T-helper 1 cell treated with Interleukin-12 subunit alpha and Interleukin-12 subunit beta and Interleukin-4 antibody, amounts not matched to agents 30 μg/mL and 1 μg/mL, for 36 hours (primary cell): ENCODE results near the gene BIN2.
A peak's percentile ranks its signal among the peaks of the same experiment; 100 is the strongest.
"Not testable (repeated sequence)": the region's sequence is repeated elsewhere in the genome, so short reads cannot be mapped to it uniquely, and the experiment has no call there.

Source experiments
- H3K27ac Mint-ChIP-seq: one replicate; pipeline ENCODE4 v1.8.0; 2021; ENCODE audit warnings: mild to moderate bottlenecking, mixed read lengths
- H3K27me3 Mint-ChIP-seq: one replicate; pipeline ENCODE4 v1.8.0; 2021; ENCODE audit warnings: low read depth, mixed read lengths
- H3K36me3 Mint-ChIP-seq: one replicate; pipeline ENCODE4 v1.8.0; 2021; ENCODE audit warnings: low read depth, mixed read lengths
- H3K4me1 Mint-ChIP-seq: one replicate; pipeline ENCODE4 v1.8.0; 2021; ENCODE audit warnings: low read depth, mixed read lengths
- H3K4me3 Mint-ChIP-seq: one replicate; pipeline ENCODE4 v1.8.0; 2021; ENCODE audit warnings: mild to moderate bottlenecking, moderate library complexity, mixed read lengths
- H3K9me3 Mint-ChIP-seq: one replicate; pipeline ENCODE4 v1.8.0; 2021; ENCODE audit warnings: mixed read lengths

BIN2 gene

DNA sequence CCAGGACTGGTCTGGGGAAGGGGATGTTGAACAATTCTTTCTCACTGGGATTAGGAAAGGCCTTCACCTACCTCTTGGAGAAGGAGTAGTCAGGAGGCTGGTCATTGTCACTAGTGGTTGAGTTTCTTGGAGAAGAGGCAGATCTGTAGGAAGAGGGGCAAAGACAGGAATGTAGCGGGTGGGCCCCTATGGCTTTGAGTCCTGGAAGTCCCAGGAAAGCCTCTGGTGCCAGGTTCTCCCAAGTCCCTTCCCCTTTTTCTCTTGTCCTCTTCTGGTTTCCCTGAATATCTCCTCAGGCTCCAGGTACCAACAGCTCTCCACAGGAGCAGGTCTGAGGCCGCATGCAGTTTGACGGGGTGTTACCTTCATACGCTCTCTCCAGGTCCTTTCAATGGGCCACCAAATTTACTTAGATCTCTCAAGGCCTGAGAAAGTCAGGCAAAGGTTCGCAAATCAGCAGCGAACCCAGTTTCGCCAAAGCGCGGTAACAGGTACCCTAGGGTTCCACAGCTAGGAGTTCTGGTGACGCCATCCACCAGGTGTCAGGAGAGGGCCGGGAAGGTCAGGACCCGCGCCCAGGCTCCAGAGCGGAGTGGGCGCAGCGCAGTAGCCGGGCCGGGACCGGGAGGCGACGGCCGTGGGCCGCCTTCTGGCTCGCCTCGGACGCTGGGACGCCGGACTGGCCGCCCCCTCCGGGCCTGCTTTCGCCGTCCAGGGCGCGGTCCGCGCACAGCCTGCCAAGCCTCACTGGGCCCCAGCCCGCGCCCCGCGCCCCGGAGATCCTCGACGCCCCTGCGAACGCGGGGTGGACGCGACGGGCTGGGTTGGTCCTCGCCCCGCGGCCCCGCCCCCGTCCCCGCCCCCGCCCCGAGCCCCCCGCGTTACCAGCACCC lies 54.6 kb downstream of the BIN2 start:
- Mint-ChIP-seq H3K27me3 (peaks cover 32% of the 10 kb centered on the region), H3K27ac (peak overlapping the region; percentile 55), H3K4me1 (peaks cover 22% of the 10 kb centered on the region), H3K36me3 (peaks cover 3% of the 10 kb centered on the region), H3K9me3 (no peaks in the 10 kb centered on the region), H3K4me3 (peak overlapping the region; percentile 78)

DNA sequence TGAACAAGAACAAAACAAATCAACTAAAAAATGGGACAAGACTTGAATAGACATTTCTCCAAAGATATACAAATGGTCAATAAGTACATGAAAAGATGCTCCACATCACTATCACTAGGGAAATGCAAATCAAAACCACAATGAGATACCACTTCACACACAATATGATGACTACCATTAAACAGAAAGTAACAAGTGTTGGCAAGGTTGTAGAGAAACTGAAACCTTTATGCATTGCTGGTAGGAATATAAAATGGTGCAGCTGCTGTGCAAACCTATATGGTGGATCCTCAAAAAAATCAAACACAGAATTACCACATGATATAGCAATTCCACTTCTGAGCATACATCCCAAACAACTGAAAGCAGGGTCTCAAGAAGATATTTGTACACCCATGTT lies 59.0 kb downstream of the BIN2 start:
- Mint-ChIP-seq H3K4me1 (peaks cover 11% of the 10 kb centered on the region), H3K36me3 (peaks cover 3% of the 10 kb centered on the region), H3K4me3 (no peak overlapping the region), H3K27ac (peak overlapping the region; percentile 43), H3K9me3 (no peaks in the 10 kb centered on the region), H3K27me3 (peaks cover 18% of the 10 kb centered on the region)

DNA sequence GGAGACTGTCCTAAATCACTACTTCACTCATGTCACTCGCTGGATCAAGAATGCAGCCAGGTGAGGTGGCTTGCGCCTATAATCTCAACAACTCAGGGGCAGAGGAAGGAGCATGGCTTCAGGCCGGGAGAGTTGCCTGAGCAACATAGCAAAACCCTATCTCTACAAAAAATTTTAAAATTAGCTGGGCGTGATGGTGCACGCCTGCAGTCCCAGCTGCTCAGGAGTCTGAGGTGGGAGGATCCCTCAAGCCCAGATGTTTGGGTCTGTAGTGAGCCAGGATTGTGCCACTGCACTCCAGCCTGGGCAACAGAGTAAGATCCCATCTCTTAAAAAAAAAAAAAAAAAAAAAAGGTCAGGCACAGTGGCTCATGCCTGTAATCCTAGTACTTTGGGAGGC lies 59.7 kb downstream of the BIN2 start:
- no peaks in the 10 kb centered on the region for H3K9me3 Mint-ChIP-seq
- H3K4me3 Mint-ChIP-seq: no peak overlapping the region
- no peak overlapping the region for H3K27ac Mint-ChIP-seq
- peaks cover 15% of the 10 kb centered on the region for H3K27me3 Mint-ChIP-seq
- peaks cover 9% of the 10 kb centered on the region for H3K4me1 Mint-ChIP-seq
- H3K36me3 Mint-ChIP-seq: peaks cover 3% of the 10 kb centered on the region

DNA sequence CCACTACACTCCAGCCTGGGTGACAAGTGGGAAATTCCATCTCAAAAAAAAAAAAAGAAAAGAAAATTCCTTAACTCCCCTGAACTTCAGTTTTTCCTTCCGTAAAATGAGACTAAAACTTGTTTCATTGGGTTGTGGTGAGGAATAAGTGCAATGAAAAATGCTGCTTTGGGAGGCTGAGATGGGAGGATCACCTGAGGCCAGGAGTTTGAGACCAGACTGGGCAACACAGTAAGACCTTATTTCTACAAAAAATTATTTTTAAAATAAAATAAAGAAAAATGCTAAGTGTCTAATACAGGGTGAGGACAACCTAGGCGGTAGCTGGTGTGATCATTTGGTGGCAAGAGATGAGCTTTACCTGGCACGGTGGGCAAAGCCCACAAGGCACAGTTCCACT lies 60.6 kb downstream of the BIN2 start:
- H3K27ac Mint-ChIP-seq: no peak overlapping the region
- peaks cover 3% of the 10 kb centered on the region for H3K36me3 Mint-ChIP-seq
- peaks cover 9% of the 10 kb centered on the region for H3K4me1 Mint-ChIP-seq
- no peak overlapping the region for H3K4me3 Mint-ChIP-seq
- H3K27me3 Mint-ChIP-seq: peaks cover 8% of the 10 kb centered on the region
- H3K9me3 Mint-ChIP-seq: no peaks in the 10 kb centered on the region

DNA sequence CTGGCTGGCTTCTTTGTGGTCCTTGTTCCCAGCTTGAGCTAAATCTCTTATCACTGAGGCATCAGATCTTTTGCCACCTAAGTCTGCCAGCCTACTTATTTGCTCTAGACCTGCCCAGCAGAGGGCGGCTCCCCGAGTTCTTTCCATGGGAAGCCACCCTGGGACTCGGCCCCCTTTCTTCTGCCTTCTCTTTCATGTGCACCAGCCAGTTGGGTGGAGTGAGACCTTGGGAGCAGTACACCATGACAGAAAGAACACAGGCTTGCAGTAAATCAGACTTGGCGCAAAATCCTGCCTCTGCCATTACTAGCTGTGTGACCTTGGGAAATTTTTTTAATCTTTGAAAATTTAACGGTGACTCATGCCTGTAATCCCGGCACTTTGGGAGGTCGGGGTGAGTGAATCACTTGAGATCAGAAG lies 61.2 kb downstream of the BIN2 start:
- Mint-ChIP-seq H3K9me3 (no peaks in the 10 kb centered on the region), H3K27ac (no peak overlapping the region)

DNA sequence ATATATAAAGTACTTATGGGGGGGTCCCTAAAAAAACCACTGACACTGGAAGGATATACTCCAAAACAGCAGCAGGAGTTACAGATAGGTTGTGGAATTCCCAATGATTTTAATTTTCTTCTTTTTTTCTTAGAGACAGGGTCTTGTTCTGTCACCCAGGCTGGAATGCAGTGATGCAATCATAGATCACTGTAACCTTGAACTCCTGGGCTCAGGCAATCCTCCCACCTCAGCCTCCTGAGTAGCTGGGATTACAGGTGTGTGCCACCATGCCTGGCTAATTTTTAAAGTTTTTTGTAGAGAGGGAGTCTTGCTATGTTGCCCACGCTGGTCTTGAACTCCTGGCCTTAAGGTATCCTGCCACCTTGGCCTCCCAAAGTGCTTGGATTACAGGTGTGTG lies 64.4 kb downstream of the BIN2 start:
- not testable (repeated sequence) for H3K36me3 Mint-ChIP-seq

More for the DNA sequence above, 61.2 kb downstream of the BIN2 start:
- Mint-ChIP-seq H3K4me3 (no peak overlapping the region), H3K27me3 (peaks cover 6% of the 10 kb centered on the region), H3K36me3 (peaks cover 3% of the 10 kb centered on the region), H3K4me1 (peaks cover 9% of the 10 kb centered on the region)

DNA sequence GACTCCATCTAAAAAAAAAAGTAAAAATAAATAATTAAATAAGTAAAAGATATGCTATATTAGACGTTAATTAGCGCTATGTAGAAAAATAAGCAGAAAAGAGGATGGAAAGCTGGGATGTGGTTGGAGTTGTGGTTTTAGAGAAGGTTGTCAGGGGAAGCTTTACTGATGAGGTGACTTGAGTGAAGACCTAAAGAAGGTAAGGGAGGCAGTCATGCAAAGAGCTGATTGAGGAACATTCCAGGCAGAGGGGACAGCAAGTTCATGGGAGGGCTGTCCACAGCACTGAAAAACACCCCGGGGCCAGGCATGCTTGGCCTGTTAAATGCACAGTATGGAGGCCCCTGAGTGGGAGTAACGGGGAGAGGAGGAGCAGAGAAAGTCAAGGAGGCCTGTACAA lies 69.4 kb downstream of the BIN2 start:
- no peak overlapping the region for H3K27ac Mint-ChIP-seq
- H3K9me3 Mint-ChIP-seq: no peaks in the 10 kb centered on the region
- H3K4me1 Mint-ChIP-seq: peaks cover 3% of the 10 kb centered on the region
- H3K27me3 Mint-ChIP-seq: no peaks in the 10 kb centered on the region
- no peak overlapping the region for H3K4me3 Mint-ChIP-seq
- no peaks in the 10 kb centered on the region for H3K36me3 Mint-ChIP-seq

More for the DNA sequence above, 64.4 kb downstream of the BIN2 start:
- H3K27me3 Mint-ChIP-seq, H3K27ac Mint-ChIP-seq, H3K4me3 Mint-ChIP-seq, H3K9me3 Mint-ChIP-seq, H3K4me1 Mint-ChIP-seq: not testable (repeated sequence)

DNA sequence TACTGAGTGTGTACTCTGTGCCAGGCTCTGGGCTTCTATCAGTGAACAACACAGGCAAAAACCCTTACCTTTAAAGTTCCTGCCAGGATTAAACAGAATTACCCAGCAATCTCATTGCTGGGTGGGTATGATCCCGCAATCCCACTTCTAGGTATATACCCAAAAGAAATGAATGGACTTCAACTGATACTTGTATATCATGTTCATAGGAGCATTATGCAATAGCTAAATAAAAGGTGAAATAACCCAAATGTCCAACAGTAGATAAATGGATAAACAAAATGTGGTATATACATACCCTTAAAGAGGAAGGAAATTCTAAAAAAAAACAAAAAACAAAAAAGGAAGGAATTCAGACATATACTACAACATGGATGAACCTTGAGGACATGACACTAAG lies 70.7 kb downstream of the BIN2 start:
- no peak overlapping the region for H3K4me3 Mint-ChIP-seq
- no peaks in the 10 kb centered on the region for H3K9me3 Mint-ChIP-seq
- no peaks in the 10 kb centered on the region for H3K27me3 Mint-ChIP-seq
- no peak overlapping the region for H3K27ac Mint-ChIP-seq
- H3K4me1 Mint-ChIP-seq: peaks cover 5% of the 10 kb centered on the region
- H3K36me3 Mint-ChIP-seq: peaks cover 2% of the 10 kb centered on the region

DNA sequence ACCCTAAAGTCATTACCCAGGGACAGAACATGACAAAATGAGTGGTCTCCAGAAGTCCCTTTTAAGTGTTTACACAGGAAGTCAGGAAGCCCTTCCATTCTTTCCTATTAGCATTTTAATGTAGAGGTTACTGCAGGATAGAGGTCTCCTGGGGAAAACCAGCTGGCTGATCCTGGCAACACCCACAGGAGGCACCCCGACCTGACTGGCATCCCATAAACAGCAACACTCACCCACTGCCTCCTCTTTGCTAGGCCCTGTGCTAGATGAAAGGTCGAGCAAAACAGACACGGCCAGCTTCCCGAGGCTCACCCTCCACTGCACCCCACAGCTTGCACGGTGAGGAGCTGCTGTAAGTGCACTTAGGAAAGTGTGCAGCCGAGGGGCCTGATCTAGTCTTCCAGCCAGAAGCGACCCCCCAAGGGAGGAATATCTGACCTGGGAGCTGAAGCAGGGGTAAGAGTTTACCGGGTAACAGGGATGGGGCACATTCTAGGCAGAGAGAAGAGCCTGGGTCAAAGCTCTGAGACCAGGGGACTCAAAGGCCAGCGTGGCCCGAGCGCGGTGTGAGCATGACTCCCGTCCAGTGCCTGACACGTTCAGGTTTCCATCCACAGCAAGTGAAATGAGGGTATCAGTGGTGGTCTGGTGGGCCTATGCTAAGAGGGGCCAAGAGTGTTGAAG lies 76.3 kb downstream of the BIN2 start:
- Mint-ChIP-seq H3K4me3 (peak overlapping the region; percentile 28), H3K27me3 (no peaks in the 10 kb centered on the region), H3K36me3 (peaks cover 14% of the 10 kb centered on the region), H3K4me1 (peaks cover 37% of the 10 kb centered on the region), H3K27ac (peak overlapping the region; percentile 58), H3K9me3 (no peaks in the 10 kb centered on the region)

DNA sequence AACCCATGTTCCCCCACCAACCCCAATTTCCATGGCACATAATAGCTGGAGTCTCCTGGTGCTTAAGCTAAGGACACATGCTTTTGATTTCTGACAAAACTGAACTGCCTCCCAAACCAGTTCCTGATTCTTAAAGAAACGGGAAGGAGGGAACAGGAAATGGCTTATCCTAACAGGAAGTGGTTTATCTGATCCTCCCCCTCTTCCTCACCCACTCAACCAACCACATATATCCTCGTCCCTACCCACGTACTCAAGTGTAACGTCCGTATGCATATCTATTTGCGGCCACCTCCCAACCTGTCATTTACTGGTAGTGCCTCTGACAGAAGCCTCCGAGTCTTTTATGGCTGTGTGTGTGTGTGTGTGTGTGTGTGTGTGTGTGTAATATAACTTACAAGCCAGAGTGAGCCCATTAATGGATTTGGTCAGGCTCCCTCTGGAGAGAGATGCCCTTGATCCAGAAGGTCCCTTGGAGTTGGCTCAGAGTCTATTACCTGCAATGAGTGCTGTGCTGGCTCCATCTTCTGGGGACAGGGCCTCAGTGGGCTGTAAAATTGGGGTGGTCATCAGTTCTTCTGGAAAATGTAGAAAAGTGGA lies 77.6 kb downstream of the BIN2 start:
- Mint-ChIP-seq H3K4me1 (peaks cover 44% of the 10 kb centered on the region), H3K9me3 (no peaks in the 10 kb centered on the region), H3K4me3 (peak overlapping the region; percentile 55), H3K27ac (peak overlapping the region; percentile 89), H3K36me3 (peaks cover 22% of the 10 kb centered on the region), H3K27me3 (no peaks in the 10 kb centered on the region)

DNA sequence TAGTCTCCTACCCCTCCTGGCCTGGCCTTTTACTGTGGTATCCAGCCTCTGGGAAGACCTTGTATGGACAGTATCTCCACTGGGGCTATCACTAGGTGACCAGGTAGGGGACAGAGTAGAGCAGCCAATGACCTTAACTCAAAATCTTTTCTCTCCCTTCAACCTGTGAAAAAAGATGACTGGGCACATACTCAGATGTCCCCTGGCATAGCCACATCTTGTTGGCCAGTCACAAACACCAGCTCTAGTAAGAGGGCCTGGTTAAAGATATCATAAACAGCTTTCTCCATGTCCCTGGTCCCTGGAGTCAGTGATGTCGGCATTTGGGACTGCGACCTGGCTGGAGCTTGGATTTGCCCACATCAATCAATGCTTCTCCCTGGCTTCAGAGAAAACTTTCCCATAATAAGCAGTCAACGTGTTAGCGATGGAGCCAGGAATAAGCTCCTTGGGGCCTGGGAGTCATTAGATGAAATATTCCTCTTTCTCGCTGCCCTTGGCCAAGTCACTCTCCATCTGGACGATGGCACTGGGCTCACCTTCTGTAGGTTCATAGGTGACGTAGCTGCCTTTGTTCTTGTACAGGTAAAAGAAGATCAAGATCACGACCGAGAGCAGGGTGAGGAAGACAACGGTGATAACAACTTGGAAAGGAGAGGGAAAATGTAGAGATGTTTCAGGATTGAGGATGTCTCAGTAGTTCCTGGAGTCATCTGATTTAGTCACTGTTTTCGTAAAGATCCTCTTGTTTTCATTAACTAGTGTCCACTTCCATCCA lies 78.3 kb downstream of the BIN2 start:
- Mint-ChIP-seq H3K4me1 (peaks cover 50% of the 10 kb centered on the region), H3K9me3 (no peaks in the 10 kb centered on the region), H3K27ac (peak overlapping the region; percentile 89), H3K4me3 (peak overlapping the region; percentile 55), H3K27me3 (no peaks in the 10 kb centered on the region), H3K36me3 (peaks cover 29% of the 10 kb centered on the region)

DNA sequence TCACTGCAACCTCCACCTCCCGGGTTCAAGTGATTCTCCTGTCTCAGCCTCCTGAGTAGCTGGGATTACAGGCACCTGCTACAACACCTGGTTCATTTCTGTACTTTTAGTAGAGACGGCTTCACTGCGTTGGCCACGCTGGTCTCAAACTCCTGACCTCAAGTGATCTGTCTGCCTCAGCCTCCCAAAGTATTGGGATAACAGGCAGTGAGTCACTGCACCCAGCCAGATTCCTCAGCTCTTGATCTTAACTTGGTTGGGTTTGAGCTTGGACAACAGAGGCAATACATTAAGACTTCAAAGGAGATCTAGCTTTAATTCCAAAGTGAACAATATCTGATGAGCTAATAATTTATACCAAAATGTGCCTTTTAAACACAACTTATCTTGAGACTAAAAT lies 79.7 kb downstream of the BIN2 start:
- H3K4me3 Mint-ChIP-seq: no peak overlapping the region

DNA sequence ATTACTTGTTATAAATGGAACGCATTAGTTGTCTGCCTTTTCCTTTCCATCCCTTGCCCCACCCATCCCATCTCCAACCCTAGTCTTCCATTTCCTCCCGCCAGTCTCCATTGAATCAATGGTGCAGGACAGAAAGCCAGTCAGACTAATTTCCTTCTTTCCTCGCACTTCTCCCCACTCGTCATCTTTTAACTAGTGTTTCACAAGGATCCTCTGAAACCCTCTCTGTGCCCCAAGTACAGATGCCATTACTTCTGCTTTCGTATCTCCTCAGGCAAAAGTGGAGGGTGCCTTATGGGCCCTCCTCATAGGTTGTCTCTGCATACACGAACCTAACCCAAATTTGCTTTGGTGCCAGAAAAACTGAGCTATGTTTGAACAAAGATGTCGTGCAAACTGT lies 81.1 kb downstream of the BIN2 start:
- H3K4me1 Mint-ChIP-seq: peaks cover 61% of the 10 kb centered on the region
- H3K9me3 Mint-ChIP-seq: no peaks in the 10 kb centered on the region
- H3K27me3 Mint-ChIP-seq: no peaks in the 10 kb centered on the region
- peak overlapping the region; percentile 6 for H3K27ac Mint-ChIP-seq
- H3K4me3 Mint-ChIP-seq: no peak overlapping the region
- peaks cover 42% of the 10 kb centered on the region for H3K36me3 Mint-ChIP-seq

More for the DNA sequence above, 79.7 kb downstream of the BIN2 start:
- no peaks in the 10 kb centered on the region for H3K9me3 Mint-ChIP-seq
- peaks cover 39% of the 10 kb centered on the region for H3K36me3 Mint-ChIP-seq
- peak overlapping the region; percentile 22 for H3K27ac Mint-ChIP-seq
- H3K4me1 Mint-ChIP-seq: peaks cover 60% of the 10 kb centered on the region
- no peaks in the 10 kb centered on the region for H3K27me3 Mint-ChIP-seq

DNA sequence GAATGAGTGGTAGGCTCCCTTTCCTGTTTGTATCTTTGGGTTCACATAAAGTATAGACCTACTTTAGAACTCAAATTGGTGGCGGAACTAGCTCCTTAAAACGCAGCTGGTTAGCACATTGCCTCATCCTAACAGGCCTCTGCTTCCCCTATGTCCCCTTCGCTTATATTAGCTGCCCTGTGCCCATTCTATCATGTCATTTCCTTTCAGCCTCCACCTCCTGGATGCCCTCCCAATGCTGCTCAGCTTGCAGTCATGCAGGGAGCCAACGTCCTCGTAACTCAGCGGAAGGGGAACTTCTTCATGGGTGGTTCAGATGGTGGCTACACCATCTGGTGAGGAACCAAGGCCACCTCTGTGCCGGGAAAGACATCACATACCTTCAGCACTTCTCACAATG lies 81.9 kb downstream of the BIN2 start:
- Mint-ChIP-seq H3K36me3 (peaks cover 40% of the 10 kb centered on the region), H3K4me3 (peak overlapping the region; percentile 15)

More for the DNA sequence above, 81.9 kb downstream of the BIN2 start:
- H3K4me1 Mint-ChIP-seq: peaks cover 56% of the 10 kb centered on the region
- peak overlapping the region; percentile 20 for H3K27ac Mint-ChIP-seq
- no peaks in the 10 kb centered on the region for H3K27me3 Mint-ChIP-seq
- no peaks in the 10 kb centered on the region for H3K9me3 Mint-ChIP-seq
